T-helper 1 cell treated with Interleukin-12 subunit alpha and Interleukin-12 subunit beta and Interleukin-4 antibody, amounts not matched to agents 30 ng/mL and 1 ng/mL, for 36 hours (primary cell): ENCODE results near the gene SPATA20. TPM values are rescaled to one million over a fixed set of nuclear protein-coding genes. Genes with fewer than 3 reads are reported as not detected.

ENCODE experiments used
- intact Hi-C: fragments of 100-400 bp; cut with micrococcal nuclease; formaldehyde crosslinking; loops from one replicate; pipeline ENCODE4 v1.15.1; 2024
- total RNA-seq: library from RNA; stranded (reverse); gene quantifications from 2 replicates; pipeline ENCODE4 v1.2.3, GENCODE V29; 2022

The SPATA20 gene
- total RNA-seq, 1 donor from 2014 or later: 13.2 TPM

DNA sequence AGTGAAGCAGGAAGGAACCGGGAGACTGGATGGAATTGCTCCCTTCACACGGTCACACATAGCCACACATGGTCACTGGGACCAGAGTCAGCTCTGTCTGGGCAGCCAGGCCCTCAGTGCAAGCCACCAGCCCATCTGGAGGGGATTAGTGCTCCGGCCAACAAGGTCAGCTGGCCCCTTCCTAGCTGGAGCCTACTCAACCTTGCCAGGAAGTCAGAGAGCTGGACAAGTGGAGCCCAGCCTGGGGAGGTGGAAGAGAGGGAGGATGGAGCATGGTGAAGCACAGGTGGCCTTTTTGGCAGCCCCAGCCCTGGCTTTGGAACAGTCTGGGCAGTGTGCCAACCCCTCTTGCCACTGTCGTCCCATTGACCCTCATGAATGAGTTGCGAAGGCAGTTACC lies 9.8 kb downstream of the SPATA20 start:
- intact Hi-C loops: no loop called here

DNA sequence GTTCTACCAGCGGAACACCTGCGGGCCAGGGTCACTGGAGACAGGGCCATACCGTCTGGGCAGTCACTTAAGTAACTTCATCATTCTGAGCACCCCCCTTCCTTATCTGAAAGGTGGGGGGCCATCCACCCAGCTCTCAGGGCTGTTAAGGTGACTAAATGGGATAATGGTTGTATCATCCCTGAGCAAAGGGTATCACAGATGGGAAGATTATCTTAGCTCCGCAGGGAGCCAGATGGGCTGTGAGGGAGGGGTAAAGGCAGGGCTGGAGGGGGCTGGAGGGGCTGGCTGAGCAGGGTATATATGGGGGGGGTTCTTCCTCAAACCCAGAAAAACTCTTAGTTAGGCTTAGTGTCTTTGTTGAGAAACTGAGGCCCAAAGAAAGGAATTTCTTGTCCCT lies 10.7 kb downstream of the SPATA20 start:
- intact Hi-C loops: no loop called here

DNA sequence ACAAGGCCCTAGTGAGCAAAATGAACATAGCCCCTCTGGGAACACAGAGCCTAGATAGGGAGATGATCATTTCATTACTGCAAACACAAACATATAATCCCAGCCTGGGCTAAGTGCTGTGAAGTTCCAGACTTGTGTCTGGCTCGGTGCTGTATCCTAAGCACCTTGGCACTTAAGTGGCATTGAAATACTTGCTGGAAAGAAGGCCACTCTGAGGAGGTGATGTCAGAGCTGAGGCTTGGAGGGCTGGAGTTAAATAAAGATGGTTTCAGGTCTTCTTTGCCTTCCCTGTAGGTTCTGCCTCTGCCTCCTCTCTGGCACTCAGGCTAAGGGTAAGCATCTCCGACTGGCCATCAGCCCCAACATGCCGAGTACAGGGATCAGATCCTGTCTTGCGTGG lies 11.1 kb downstream of the SPATA20 start:
- intact Hi-C loops: no loop called here

DNA sequence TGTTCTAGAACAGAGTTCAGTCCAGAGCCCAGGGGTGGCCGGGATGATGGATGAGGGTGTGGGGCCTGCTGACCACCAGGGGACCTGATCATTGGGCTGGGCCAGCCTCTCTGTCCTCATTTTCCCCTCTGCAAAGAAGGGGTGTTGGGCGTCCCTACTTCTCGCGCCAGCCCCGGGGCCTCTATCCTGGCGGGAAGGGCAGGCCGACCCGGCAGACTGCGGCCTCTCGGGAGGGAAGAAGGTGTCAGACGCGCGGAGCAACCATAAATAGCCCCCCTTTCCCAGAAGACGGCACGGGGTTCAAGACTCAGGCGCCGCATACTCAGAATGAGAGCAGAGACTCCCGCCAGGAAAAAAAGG lies 11.6 kb downstream of the SPATA20 start:
- intact Hi-C loops: no loop called here

DNA sequence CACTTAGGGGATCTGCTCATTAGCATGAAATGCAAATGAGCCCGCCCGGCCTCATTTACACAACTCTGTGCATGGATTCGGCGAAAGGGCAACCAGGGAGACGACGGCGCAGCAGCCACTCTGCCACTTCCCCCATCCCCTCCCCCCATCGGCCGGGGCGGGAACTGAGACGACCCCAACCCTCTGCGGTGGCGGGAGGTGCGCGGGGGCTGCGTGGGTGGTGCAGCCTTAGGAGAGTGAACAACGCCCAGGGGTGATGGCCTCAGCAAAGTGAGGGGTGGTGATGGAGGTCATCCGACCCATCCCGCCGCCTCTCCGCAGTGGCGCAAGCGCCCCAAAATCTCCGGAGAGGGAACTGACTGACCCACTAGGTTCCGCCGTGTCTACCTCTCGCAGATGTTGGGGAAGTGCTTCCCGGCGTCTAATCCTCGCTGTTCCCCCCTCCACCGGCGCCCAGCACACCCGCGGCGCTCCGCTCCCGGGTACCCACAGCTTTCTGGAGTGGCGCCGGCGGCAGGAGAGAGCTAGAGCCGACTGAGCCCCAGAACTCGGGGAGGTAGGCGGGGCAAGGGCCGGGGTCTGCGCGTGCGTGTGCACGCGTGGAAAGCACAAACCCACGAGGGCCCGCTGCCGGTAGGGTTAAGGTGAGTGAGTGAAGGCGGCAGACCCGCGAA lies 12.1 kb downstream of the SPATA20 start:
- intact Hi-C loops: loop anchor here (1.0 kb wide), 1 partner anchor 51 kb away; the partner anchor contains the start of gene MYCBPAP

DNA sequence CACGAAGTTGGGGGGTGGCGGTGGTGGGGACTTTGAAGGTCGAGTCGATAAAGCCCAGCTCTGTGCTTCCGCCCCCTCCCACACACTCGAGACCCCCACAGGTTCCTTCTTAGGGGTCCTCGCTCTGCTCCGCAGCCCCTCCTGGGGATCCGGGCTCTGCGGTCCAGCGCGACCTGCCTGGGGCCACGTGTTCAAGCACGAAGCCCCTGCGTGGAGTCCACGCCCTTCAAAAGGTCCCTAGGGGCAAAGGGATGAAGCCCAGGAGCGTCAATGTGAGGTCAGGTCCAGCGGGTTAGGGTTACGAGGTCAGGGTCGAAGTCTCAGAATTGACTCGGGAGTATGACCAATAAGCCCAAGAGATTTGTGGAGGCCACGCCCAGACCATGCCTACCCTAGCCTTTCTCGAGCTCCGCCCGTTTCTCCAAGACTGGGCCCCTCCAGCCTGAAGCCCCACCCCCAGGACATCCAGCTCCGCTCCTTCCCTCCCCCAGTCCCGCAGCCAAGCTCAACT lies 12.8 kb downstream of the SPATA20 start:
- intact Hi-C loops: loop anchor here (1.0 kb wide), 7 partner anchors 12 to 162 kb away; partner anchors contain the start of genes ANKRD40, MYCBPAP, RSAD1 and SPATA20

DNA sequence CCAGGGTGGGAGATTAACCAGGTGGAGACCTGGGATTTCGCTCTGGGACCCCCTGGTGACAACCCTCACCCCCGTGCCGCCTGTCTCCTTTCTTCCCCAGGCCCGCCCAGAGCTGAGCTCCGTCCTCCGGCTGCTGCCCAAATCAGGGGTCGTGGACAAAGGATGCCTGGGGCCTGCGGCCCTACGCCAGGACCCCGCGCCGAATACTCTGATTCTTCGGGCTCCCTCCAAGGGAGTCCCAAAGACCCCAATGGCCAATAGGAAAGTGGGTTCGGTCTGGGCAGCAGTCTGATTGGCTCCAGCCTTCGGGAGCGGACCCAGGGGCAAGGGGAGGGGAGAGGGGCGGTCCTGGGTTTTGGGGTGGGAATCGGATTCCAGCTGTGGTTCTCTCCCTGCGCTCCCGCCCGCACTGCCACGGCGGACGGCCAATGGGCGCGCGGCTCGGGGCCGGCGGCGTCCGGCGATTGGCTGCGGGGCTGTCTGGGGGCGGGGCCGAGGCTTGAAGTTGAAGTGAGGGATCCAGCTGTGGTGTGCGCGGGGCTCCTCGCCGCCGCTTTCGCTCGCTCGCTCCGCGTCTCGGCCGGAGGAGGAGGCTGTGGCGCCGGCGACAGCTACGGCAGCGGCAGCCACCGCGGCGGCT lies 13.3 kb downstream of the SPATA20 start, which contains the start of gene CACNA1G:
TSS of gene CACNA1G (plus strand) at position 531 of the 640 bp plus-strand sequence. CDS start 745 bp downstream, outside the sequence.
- intact Hi-C loops: loop anchor here (1.0 kb wide), 6 partner anchors 13 to 161 kb away; partner anchors contain the start of genes ANKRD40, RSAD1 and SPATA20

DNA sequence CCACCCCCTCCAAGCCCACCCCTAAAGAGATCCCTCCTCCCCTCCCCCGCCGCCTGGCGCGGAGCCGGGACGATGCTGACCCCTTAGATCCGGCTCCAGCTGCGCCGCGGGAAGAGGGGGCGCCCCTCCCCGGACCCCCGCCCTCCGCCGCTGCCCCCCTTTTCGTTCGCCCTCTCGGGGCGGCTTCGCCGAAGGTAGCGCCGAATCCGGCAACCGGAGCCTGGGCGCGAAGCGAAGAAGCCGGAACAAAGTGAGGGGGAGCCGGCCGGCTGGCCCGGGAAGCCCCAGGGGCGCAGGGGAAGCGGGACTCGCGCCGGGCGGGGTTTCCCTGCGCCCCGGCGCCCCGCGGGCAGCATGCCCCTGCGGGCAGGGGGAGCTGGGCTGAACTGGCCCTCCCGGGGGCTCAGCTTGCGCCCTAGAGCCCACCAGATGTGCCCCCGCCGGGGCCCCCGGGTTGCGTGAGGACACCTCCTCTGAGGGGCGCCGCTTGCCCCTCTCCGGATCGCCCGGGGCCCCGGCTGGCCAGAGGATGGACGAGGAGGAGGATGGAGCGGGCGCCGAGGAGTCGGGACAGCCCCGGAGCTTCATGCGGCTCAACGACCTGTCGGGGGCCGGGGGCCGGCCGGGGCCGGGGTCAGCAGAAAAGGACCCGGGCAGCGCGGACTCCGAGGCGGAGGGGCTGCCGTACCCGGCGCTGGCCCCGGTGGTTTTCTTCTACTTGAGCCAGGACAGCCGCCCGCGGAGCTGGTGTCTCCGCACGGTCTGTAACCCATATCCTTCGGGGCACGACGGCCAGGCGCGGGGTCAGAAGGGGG lies 14.2 kb downstream of the SPATA20 start:
- intact Hi-C loops: loop anchor here (1.0 kb wide), 6 partner anchors 14 to 160 kb away; partner anchors contain the start of genes ANKRD40, RSAD1 and SPATA20

DNA sequence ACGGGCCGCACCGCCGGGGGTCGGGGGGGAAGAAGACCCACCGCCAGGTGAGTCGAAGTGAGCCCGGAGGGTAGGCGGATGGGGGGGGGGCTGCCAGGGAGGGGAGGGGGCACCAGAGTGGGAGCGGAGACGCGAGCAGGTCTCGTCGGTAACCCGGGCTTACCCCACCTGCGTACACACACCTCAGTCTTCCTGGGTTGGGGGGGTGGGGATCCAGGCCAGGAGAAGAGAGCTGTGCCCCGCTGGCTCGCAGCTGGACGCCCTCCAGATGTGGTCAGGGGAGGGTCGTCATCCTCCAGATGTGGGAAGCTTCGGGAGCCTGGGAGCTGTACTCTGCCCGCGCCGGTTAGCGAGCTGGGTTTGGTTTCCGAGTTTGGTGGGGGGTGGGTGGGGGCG lies 14.8 kb downstream of the SPATA20 start:
- intact Hi-C loops: no loop called here

DNA sequence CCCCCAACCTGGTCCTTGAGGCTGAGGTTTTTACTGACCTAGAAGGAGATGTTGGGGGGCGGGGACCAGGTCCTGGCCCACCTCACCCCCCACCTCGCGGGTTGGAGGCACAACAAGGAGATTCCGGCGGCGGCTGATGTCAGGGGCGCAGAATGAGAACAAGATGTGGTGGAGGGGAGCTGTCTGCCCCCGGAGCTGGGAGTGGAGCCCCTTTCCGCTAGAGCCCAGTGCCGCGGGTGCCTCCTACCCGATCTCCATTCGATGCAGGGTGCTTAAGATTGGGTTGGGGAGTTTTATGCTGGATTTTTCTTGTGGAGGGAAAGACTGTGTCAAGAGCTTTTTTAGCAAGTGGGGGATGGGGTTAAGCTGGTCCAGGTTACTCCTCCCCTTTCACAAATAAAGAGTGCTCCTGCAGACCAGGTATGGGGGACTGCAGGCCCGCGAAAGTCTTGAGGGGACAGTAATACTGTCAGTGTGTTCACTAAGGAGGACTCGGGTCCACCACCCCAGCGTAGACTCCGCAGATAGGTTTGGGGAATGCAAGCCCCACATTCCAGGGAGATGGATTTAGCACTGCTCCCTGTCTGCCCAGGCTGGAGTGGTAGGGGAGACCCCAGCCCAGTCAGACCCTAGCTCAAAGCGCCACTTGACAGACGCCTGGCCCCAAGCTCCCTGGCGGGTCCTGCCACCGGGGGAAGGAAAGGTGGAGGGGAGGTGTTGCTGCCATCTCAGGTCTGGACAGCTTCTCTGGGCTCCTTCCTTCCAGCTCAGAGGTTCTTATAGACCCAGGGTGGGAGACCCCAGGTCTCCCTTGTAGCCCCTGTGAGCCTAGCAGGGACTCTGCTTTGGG lies 15.5 kb downstream of the SPATA20 start:
- intact Hi-C loops: no loop called here

DNA sequence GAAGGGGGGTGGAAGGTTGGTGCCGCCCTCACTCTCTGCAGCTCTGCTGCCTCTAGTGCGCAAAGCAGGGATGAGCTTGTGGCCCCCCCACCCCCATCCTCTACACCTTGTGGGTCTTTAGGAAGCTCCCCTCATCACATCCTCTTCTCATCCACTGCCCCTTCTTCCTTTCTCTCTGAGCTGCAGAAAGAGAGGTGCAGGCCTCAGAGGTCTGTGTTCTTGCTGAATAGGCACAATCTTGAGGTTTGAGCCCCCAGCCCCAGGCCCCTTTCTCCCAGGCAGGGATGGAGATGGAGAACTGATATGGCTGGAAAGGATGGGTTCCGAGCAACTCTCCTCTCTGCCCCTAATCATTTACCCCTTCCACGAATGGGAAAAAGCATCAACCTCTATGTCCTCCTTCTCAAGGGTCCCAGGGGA lies 16.1 kb downstream of the SPATA20 start:
- intact Hi-C loops: no loop called here

DNA sequence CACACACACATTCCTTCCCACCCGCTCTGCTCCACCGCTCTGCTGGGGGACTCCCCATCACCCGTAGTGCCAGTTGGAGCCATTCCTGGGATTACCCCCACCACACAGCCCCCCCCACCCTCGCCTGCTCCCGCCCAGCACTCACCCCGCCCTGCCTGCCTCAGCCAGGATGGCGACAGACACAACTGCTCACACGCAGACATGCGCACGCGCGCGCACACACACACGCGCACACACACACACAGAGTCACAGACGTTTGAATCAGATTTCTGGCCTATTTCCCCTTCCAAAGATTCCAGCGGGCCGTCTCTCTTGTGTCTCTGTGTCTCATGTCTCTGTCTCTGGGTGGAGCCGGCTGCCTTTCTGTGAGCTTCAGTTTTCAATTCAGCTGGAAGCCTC lies 17.9 kb downstream of the SPATA20 start:
- intact Hi-C loops: no loop called here

DNA sequence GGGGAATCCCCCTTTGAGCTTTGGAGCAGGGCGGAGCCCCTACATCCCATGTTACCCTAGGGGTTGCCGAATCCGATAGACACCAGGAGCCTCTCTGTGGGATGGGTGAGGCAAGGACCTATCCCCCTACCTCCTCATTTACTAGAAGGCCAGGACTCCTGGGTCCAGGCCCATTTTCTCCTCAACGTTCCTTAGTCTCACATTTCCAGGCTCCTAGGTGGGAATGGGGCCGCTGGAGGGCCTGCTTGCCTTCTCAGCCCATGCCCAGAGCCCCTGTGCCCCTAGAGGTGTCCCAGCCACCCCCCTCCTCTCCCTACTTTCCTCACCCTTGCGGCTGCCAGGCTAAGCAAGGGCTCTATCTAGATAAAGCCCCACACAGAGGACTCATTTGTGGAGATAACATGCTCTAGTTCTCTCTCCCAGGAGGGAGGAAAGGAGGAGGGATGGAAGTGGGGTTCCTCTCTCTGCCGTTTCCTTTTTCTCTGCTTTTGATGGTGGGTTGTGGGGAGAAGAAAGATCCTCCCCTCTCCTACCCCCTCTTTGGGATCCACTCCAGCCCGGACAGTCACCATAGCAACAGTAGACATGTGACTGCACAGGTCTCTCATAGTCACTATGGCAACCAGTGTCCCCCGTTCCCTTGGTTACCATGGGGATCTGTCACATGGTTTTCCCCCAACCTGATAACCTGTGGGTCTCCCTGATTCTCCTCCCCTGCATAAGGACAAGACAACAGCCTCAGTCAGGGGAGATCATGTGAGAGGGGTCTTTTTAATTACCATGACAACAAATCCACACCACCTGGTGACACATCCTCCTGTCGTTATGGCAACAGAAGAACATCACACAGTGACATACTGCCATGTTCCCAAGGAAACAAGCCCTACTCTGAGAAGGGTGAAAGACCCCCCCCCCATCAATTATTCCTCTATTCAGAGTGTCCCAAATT lies 18.7 kb downstream of the SPATA20 start:
- intact Hi-C loops: no loop called here

DNA sequence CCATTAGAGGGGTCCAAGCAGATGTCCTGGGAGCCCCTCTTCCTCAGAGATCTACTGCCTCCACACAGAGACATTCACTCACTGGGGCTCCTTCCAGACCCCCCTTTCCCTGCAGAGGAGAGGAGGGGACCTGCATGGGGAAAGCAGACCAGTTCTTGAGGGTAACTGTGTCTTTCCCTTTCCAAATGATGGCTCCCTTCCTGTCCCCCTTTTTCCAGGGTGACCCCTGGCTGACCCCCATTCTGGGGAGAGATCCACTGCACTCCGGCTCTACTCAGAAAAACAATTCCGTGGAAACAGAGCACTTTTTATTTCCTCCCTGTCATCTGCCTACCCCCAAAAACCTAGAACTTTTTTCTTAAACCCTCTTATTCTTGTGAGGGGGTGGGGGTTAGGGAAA lies 19.9 kb downstream of the SPATA20 start:
- intact Hi-C loops: no loop called here

DNA sequence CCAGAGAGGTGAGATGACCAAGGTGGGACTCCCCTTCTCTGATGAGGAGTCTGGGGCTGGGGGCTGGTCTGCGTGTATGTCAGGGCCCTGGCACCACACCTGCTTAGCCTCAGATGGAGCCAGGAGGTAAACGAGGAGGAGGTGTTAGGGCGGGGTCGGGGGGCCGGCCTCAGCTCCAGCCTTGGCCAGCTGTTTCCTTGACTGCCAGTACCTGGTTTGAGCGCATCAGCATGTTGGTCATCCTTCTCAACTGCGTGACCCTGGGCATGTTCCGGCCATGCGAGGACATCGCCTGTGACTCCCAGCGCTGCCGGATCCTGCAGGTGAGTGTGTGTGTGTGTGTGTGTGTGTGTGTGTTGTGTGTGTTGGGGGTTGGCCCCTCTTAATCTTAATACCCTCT lies 21.7 kb downstream of the SPATA20 start:
- intact Hi-C loops: no loop called here

DNA sequence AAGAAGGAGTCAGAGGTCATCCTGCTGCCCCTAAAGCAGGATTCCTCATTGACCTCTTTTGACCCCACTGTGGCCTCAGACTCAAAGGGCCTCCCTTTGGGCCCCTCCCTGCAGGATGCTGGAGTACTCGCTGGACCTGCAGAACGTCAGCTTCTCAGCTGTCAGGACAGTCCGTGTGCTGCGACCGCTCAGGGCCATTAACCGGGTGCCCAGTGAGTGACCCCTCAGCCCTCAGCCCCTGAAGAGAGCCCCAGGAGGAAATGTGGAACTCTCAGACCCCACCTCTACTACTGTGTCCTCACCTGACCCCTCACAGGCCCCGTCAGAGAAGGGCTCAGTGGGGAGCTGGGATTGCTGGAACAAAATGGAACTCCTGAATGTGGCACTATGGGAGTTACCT lies 22.6 kb downstream of the SPATA20 start:
- intact Hi-C loops: no loop called here

DNA sequence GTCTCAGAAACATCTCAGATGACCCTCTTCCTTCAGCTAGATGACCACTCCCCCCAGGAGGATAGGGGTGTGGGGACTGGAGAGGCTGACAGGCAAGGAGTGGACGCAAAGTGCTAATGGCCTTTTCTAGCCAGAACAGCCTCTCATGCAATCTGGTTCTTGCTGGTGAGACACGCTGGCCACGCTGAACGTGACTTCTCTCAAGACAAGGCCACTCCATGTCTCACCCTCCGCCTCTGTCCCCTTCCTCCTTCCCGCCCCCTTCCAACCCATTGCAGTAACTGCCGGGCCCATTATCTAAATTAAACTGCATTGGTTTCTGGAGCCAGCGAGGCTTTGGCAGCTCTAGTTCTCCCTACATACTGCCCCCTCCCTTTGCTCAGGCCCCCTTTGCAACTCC lies 23.1 kb downstream of the SPATA20 start:
- intact Hi-C loops: no loop called here

DNA sequence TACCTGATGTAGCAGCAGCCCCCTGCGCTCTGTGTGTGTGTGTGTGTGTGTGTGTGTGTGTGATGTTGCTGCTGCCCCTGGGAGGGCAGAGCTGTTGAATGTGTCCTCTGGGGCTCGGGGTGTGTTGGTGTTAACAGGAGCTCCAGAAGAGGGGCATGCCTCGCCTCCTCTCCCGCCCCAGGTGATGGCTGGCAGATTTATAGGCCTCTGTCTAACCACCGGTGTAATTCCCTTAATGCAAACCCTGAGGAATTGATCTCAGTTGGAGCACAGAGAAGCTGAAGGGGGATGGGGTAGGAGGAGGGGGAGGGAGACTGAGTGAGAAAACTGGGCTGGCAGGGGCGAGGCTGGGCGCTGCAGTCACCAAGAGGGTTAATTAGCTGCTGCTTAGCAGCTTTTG lies 23.6 kb downstream of the SPATA20 start:
- intact Hi-C loops: no loop called here

DNA sequence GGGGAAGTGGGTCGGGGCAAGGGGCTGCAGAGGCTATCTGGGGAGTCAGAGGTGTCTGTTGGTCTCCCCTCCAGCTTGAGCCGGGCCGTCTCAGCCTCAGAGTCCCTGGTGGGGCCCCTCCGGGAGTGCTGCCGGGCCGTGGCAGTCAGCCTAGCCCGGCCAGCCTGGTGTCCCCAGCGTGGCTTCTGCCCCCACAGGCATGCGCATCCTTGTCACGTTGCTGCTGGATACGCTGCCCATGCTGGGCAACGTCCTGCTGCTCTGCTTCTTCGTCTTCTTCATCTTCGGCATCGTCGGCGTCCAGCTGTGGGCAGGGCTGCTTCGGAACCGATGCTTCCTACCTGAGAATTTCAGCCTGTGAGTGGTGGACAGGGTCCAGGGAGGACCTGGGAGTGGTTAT lies 24.7 kb downstream of the SPATA20 start:
- intact Hi-C loops: no loop called here

DNA sequence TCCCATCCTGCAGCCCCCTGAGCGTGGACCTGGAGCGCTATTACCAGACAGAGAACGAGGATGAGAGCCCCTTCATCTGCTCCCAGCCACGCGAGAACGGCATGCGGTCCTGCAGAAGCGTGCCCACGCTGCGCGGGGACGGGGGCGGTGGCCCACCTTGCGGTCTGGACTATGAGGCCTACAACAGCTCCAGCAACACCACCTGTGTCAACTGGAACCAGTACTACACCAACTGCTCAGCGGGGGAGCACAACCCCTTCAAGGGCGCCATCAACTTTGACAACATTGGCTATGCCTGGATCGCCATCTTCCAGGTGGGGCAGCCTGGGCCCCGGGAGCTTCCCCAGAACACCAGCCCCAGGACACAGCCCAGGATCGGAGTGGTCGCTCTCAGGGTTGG lies 25.6 kb downstream of the SPATA20 start:
- intact Hi-C loops: no loop called here
